GF-D8 (cell line): ENCODE data around the gene SNHG17.

ENCODE experiments used
- DNase-seq: peaks from one replicate; lab custom pipeline; 2025; lab: John Stamatoyannopoulos, UW

SNHG17 gene

DNA sequence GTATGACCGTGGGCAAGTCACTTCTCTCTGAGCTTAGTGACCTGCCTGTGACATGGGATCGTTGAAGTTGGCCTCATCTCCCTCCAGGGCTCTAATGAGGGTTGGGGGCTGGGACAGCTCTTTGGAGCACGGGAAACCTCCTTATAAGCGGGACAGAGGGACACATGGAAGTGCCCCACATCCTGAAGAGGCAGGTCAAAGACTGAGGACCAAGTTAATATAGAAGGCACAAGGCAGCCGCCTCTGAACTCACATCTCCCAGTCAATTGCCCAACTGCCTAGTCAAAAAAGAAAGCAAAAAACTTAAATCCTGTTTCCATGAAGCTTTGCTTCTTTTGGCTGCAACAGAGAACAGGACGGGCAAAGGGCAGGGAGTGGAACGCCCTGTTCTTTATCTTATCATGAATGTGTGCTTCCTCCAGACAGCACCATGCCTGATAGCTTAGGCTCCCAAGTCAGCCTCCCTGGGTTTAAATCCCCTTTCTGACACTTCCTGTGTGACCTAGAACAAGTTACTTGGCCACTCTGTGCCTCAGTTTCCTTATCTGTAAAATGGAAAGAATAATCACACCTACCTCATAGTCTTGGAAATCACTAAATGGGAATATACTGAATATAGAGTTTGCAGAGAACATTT lies 61.8 kb downstream of the SNHG17 start:
- DNase-seq, result no peak

DNA sequence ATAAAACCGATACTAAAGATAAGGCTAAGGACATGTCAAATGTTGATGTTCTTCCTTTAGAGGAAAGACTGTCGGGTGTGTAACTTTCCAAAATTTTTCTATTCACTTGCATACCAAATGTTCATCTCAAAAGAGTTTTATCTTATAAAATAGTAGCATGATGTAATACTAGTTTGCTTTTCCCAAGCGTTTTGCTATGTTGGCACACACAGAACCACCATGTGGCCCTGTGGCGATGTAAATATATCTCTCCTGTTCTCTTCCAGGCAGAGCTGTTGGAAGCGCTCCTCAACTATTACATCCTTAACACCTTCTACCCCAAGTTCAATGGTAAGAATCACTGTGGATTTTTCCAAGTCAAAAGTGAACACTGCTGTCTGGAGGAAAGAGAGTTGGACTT lies 62.3 kb downstream of the SNHG17 start:
- DNase-seq, result no peak
